Measurements from ENCODE around the gene VSIG10.

VSIG10 gene

GRCh38 chr12:118073768-118074167 is 30.0 kb downstream of the VSIG10 start:
- no peak overlapping the region for H2AFZ ChIP-seq (ENCODE audit: low read length)
- H3F3A ChIP-seq (ENCODE audit: insufficient read depth, low read length) = no peaks in the 10 kb centered on the region

GRCh38 chr12:118070650-118071049 is 33.2 kb downstream of the VSIG10 start:
- no peak overlapping the region for H3K9ac ChIP-seq (ENCODE audit: low read length)
- no peak overlapping the region for H3K4me3 ChIP-seq (ENCODE audit: low read length)
- no peaks in the 10 kb centered on the region for H3F3A ChIP-seq (ENCODE audit: insufficient read depth, low read length)
- no peak overlapping the region for H2AFZ ChIP-seq (ENCODE audit: low read length)
- no peaks in the 10 kb centered on the region for H3K27me3 ChIP-seq (replicated peaks; ENCODE audit: insufficient read depth, low read length)
- H3K79me2 ChIP-seq (ENCODE audit: low read length) = no peaks in the 10 kb centered on the region
- no peak overlapping the region for H3K4me2 ChIP-seq (ENCODE audit: low read depth, low read length)
- H3K4me1 ChIP-seq (ENCODE audit: low read length) = no peaks in the 10 kb centered on the region
- TF ChIP-seq, protein P1, sequence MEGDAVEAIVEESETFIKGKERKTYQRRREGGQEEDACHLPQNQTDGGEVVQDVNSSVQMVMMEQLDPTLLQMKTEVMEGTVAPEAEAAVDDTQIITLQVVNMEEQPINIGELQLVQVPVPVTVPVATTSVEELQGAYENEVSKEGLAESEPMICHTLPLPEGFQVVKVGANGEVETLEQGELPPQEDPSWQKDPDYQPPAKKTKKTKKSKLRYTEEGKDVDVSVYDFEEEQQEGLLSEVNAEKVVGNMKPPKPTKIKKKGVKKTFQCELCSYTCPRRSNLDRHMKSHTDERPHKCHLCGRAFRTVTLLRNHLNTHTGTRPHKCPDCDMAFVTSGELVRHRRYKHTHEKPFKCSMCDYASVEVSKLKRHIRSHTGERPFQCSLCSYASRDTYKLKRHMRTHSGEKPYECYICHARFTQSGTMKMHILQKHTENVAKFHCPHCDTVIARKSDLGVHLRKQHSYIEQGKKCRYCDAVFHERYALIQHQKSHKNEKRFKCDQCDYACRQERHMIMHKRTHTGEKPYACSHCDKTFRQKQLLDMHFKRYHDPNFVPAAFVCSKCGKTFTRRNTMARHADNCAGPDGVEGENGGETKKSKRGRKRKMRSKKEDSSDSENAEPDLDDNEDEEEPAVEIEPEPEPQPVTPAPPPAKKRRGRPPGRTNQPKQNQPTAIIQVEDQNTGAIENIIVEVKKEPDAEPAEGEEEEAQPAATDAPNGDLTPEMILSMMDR (IDR thresholded peaks at IDR 0.05; ENCODE audit: low read length) = no peak
- TF ChIP-seq EZH2 (optimal IDR thresholded peaks at IDR 0.05; ENCODE audit: low read depth, low read length) (no peak), EZH2phosphoT487 (IDR thresholded peaks at IDR 0.05; ENCODE audit: low read length) (no peak)
- H4K20me1 ChIP-seq (ENCODE audit: insufficient read depth, low read length) = no peaks in the 10 kb centered on the region
- H3K36me3 ChIP-seq (replicated peaks; ENCODE audit: insufficient read depth, low read length) = no peaks in the 10 kb centered on the region
- no peak for DNase-seq
- no peaks in the 10 kb centered on the region for H3K9me3 ChIP-seq (replicated peaks; ENCODE audit: insufficient read depth, low read length)
- H3K9me2 ChIP-seq (replicated peaks; ENCODE audit: insufficient read depth, low read length) = no peaks in the 10 kb centered on the region
- no peak overlapping the region for H3K27ac ChIP-seq (ENCODE audit: low read length)

More at GRCh38 chr12:118073768-118074167, 30.0 kb downstream of the VSIG10 start:
- Histone ChIP-seq H3K4me1 (ENCODE audit: low read length) (no peaks in the 10 kb centered on the region), H3K79me2 (ENCODE audit: low read length) (no peaks in the 10 kb centered on the region), H3K27me3 (replicated peaks; ENCODE audit: insufficient read depth, low read length) (no peaks in the 10 kb centered on the region), H3K36me3 (replicated peaks; ENCODE audit: insufficient read depth, low read length) (no peaks in the 10 kb centered on the region), H3K9me3 (replicated peaks; ENCODE audit: insufficient read depth, low read length) (no peaks in the 10 kb centered on the region), H3K4me2 (ENCODE audit: low read depth, low read length) (no peak overlapping the region), H3K9ac (ENCODE audit: low read length) (no peak overlapping the region), H3K9me2 (replicated peaks; ENCODE audit: insufficient read depth, low read length) (no peaks in the 10 kb centered on the region), H4K20me1 (ENCODE audit: insufficient read depth, low read length) (no peaks in the 10 kb centered on the region), H3K4me3 (ENCODE audit: low read length) (no peak overlapping the region), H3K27ac (ENCODE audit: low read length) (no peak overlapping the region)
- no peak for DNase-seq
- no peak for TF ChIP-seq EZH2 (optimal IDR thresholded peaks at IDR 0.05; ENCODE audit: low read depth, low read length)
- no peak for TF ChIP-seq EZH2phosphoT487 (IDR thresholded peaks at IDR 0.05; ENCODE audit: low read length)
- TF ChIP-seq, protein P1 (IDR thresholded peaks at IDR 0.05; ENCODE audit: low read length) = no peak

DNA sequence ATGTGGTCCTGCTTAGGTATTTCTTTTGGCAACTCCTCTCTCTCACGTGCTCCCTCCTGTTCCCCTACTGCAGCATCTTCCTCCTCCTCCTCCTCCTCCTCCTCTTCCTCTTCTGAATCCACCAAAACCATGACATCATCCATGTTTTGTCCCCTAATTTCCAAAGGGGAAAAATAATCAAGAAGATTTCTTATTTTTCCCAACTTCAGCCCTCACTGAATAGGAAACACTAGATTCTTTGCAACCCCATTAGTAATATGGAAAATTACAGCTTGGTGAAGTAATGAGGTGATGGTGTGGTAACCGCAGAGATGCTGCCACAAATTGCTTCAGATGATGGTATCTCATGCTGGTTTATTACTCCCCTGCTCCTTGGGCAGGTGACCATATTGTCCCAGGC is 35.4 kb downstream of the VSIG10 start:
- Histone ChIP-seq H3K36me3 (replicated peaks; ENCODE audit: insufficient read depth, low read length) (no peaks in the 10 kb centered on the region), H2AFZ (ENCODE audit: low read length) (no peak overlapping the region), H3K9me3 (replicated peaks; ENCODE audit: insufficient read depth, low read length) (no peaks in the 10 kb centered on the region), H3K27ac (ENCODE audit: low read length) (no peak overlapping the region), H3K9ac (ENCODE audit: low read length) (no peak overlapping the region), H3F3A (ENCODE audit: insufficient read depth, low read length) (no peaks in the 10 kb centered on the region), H3K4me1 (ENCODE audit: low read length) (no peaks in the 10 kb centered on the region), H3K27me3 (replicated peaks; ENCODE audit: insufficient read depth, low read length) (no peaks in the 10 kb centered on the region), H3K79me2 (ENCODE audit: low read length) (no peaks in the 10 kb centered on the region), H3K4me3 (ENCODE audit: low read length) (no peak overlapping the region), H3K9me2 (replicated peaks; ENCODE audit: insufficient read depth, low read length) (no peaks in the 10 kb centered on the region), H3K4me2 (ENCODE audit: low read depth, low read length) (no peak overlapping the region), H4K20me1 (ENCODE audit: insufficient read depth, low read length) (no peaks in the 10 kb centered on the region)
- TF ChIP-seq EZH2phosphoT487 (IDR thresholded peaks at IDR 0.05; ENCODE audit: low read length) (no peak), EZH2 (optimal IDR thresholded peaks at IDR 0.05; ENCODE audit: low read depth, low read length) (no peak)
- DNase-seq = no peak

GRCh38 chr12:118065380-118065779 is 38.4 kb downstream of the VSIG10 start:
- H3K9me3 ChIP-seq (replicated peaks; ENCODE audit: insufficient read depth, low read length) = no peaks in the 10 kb centered on the region
- no peaks in the 10 kb centered on the region for H3F3A ChIP-seq (ENCODE audit: insufficient read depth, low read length)
- no peaks in the 10 kb centered on the region for H3K27me3 ChIP-seq (replicated peaks; ENCODE audit: insufficient read depth, low read length)
- no peak overlapping the region for H3K4me2 ChIP-seq (ENCODE audit: low read depth, low read length)
- H3K4me1 ChIP-seq (ENCODE audit: low read length) = no peaks in the 10 kb centered on the region
- no peak for TF ChIP-seq EZH2phosphoT487 (IDR thresholded peaks at IDR 0.05; ENCODE audit: low read length)
- no peak overlapping the region for H3K9ac ChIP-seq (ENCODE audit: low read length)
- no peaks in the 10 kb centered on the region for H3K36me3 ChIP-seq (replicated peaks; ENCODE audit: insufficient read depth, low read length)
- no peak for DNase-seq
- H3K9me2 ChIP-seq (replicated peaks; ENCODE audit: insufficient read depth, low read length) = no peaks in the 10 kb centered on the region
- no peak overlapping the region for H2AFZ ChIP-seq (ENCODE audit: low read length)
- H3K79me2 ChIP-seq (ENCODE audit: low read length) = no peaks in the 10 kb centered on the region
- no peak overlapping the region for H3K27ac ChIP-seq (ENCODE audit: low read length)
- H3K4me3 ChIP-seq (ENCODE audit: low read length) = no peak overlapping the region
- H4K20me1 ChIP-seq (ENCODE audit: insufficient read depth, low read length) = no peaks in the 10 kb centered on the region
